MCF 10A (cell line): ENCODE data around the gene SEPHS1. TPM values are rescaled to one million over a fixed set of nuclear protein-coding genes. Genes with fewer than 3 reads are reported as not detected.

ENCODE experiments used
- BruUV-seq: library from RNA; stranded (reverse); fragments of 400-500 nt; replicated peaks from 2 replicates; lab custom pipeline; 2021; lab: Mats Ljungman, UMichigan
- CTCF ChIA-PET: fragments of 300-600 bp; sonication (Branson Sonifier 250); formaldehyde crosslinking; extraction: SDS; loops from one replicate; lab custom pipeline; 2021; ENCODE audit warnings: antibody characterized with exemption, inconsistent platforms; lab: Yijun Ruan, JAX
- POLR2A ChIA-PET: fragments of 300-600, 350-650 bp; sonication (Branson Sonifier 250); formaldehyde crosslinking; extraction: SDS; loops from one replicate; lab custom pipeline; 2020; ENCODE audit warnings: antibody characterized with exemption, inconsistent platforms; lab: Yijun Ruan, JAX
- DNase-seq: peaks from one replicate; pipeline ENCODE4 v3.0.0-alpha.2; 2018; ENCODE audit not compliant: unreplicated experiment
- H3K27ac Mint-ChIP-seq: one replicate; pipeline ENCODE4 v1.8.0; 2022; ENCODE audit warnings: mild to moderate bottlenecking, low read depth, mixed read lengths; ENCODE audit not compliant: unreplicated experiment
- H3K27me3 Mint-ChIP-seq: one replicate; pipeline ENCODE4 v1.8.0; 2022; ENCODE audit warnings: mixed read lengths; ENCODE audit not compliant: insufficient read depth, unreplicated experiment
- H3K36me3 Mint-ChIP-seq: one replicate; pipeline ENCODE4 v1.8.0; 2022; ENCODE audit warnings: mild to moderate bottlenecking, moderate library complexity, mixed read lengths; ENCODE audit not compliant: insufficient read depth, unreplicated experiment
- H3K4me1 Mint-ChIP-seq: one replicate; pipeline ENCODE4 v1.8.0; 2022; ENCODE audit warnings: mixed read lengths; ENCODE audit not compliant: insufficient read depth, unreplicated experiment
- H3K4me3 Mint-ChIP-seq: one replicate; pipeline ENCODE4 v1.8.0; 2022; ENCODE audit warnings: mild to moderate bottlenecking, moderate library complexity, mixed read lengths; ENCODE audit not compliant: unreplicated experiment
- H3K9me3 Mint-ChIP-seq: one replicate; pipeline ENCODE4 v1.8.0; 2022; ENCODE audit warnings: mixed read lengths; ENCODE audit not compliant: unreplicated experiment
- intact Hi-C: fragments of 100-400 bp; cut with micrococcal nuclease; formaldehyde crosslinking; loops from 2 replicates; pipeline ENCODE4 v1.14.1; 2022
- total RNA-seq: library from RNA; stranded (reverse); gene quantifications from 2 replicates; pipeline ENCODE4 v1.2.3, GENCODE V29; 2022
- TF ChIP-seq, protein P1 (sequence below): fragments of 200-600 bp; IDR thresholded peaks from one replicate; pipeline ENCODE4 v1.8.0; 2022; ENCODE audit warnings: antibody characterized with exemption, mild to moderate bottlenecking; ENCODE audit not compliant: unreplicated experiment

Gene SEPHS1
- total RNA-seq, 1 experiment from 2014 or later = 60.8 TPM

DNA sequence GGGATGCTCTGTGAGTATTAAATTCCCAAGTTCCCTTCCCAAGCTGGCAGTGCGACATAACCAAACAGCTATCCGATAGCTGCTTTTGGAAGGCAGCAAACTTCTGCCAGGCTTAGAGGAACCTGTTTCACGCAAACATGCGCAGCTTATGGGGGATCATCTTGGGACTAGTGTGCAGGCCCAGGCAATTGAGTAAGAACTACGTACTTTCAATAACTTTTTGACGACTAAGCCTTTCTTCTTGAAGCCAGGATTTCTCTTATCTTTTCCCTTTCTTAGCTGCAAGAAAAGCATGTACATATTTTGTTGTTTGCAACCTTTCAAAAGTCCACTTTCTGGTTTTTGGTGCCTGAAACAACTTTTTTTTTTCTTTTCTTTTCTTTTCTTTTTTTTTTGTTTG, 28.7 kb upstream of the SEPHS1 start:
- H3K9me3 Mint-ChIP-seq = no peaks in the 10 kb centered on the region
- TF ChIP-seq, protein P1, sequence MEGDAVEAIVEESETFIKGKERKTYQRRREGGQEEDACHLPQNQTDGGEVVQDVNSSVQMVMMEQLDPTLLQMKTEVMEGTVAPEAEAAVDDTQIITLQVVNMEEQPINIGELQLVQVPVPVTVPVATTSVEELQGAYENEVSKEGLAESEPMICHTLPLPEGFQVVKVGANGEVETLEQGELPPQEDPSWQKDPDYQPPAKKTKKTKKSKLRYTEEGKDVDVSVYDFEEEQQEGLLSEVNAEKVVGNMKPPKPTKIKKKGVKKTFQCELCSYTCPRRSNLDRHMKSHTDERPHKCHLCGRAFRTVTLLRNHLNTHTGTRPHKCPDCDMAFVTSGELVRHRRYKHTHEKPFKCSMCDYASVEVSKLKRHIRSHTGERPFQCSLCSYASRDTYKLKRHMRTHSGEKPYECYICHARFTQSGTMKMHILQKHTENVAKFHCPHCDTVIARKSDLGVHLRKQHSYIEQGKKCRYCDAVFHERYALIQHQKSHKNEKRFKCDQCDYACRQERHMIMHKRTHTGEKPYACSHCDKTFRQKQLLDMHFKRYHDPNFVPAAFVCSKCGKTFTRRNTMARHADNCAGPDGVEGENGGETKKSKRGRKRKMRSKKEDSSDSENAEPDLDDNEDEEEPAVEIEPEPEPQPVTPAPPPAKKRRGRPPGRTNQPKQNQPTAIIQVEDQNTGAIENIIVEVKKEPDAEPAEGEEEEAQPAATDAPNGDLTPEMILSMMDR = no peak
- BruUV-seq = no TSS peak
- H3K36me3 Mint-ChIP-seq = no peaks in the 10 kb centered on the region
- H3K4me1 Mint-ChIP-seq = no peaks in the 10 kb centered on the region
- POLR2A ChIA-PET = no interaction called here
- no peaks in the 10 kb centered on the region for H3K27me3 Mint-ChIP-seq
- intact Hi-C loops = no loop called here
- H3K27ac Mint-ChIP-seq = no peak overlapping the region
- no peak for DNase-seq
- no peak overlapping the region for H3K4me3 Mint-ChIP-seq
- CTCF ChIA-PET = interaction anchor here (0.6 to 6.6 kb wide), 8 partner anchors 7 to 794 kb away, joined by 3 to 91 read pairs (median 4); partner anchors contain the start of gene PRPF18

DNA sequence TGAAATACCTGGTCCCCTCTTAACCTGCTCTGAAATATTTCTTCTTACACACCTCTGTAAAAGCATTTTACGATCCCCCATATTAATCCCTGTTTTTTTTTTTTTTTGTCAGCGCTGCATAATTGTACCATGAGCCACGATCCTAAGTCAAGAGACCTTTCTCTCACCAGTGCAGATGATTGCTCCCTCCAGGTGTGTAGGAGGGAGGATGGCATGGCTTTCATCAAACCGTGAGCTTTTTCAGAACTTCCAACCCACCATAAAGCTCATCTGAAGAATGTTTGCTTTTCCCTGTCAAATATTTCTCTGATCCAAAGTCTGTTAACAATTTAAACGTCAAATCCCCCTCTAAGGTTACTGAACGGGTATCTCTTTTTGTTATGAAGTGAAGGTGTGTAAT, 28.2 kb upstream of the SEPHS1 start:
- ChIA-PET POLR2A (no interaction called here), CTCF (interaction anchor here (0.6 to 6.6 kb wide), 10 partner anchors 8 to 1386 kb away, joined by 3 to 91 read pairs (median 4); partner anchors contain the start of gene PRPF18)
- TF ChIP-seq, protein P1 = no peak
- Mint-ChIP-seq H3K4me1 (no peaks in the 10 kb centered on the region), H3K27ac (no peak overlapping the region), H3K36me3 (no peaks in the 10 kb centered on the region), H3K4me3 (no peak overlapping the region), H3K27me3 (no peaks in the 10 kb centered on the region), H3K9me3 (no peaks in the 10 kb centered on the region)
- intact Hi-C loops = no loop called here
- no TSS peak for BruUV-seq
- DNase-seq = no peak

DNA sequence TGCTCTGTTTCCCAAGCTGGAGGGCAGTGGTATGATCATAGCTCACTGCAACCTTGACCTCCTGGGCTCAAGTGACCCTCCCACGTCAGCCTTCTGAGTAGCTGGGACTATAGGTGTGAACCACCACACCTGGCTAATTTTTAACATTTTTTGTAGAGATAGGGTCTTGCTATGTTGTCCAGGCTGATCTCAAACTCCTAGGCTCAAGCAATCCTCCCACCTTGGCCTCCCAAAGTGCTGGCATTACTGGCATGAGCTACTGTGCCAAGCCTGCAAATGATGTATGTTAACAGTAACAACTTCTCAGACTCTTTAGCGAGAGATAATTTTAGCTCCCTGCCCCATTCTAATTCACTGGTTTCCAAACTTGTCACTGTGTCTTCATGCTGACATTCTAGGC, 27.7 kb upstream of the SEPHS1 start:
- H3K27ac Mint-ChIP-seq = no peak overlapping the region
- TF ChIP-seq, protein P1 = no peak
- DNase-seq = no peak
- no peaks in the 10 kb centered on the region for H3K9me3 Mint-ChIP-seq
- no peak overlapping the region for H3K4me3 Mint-ChIP-seq
- intact Hi-C loops = no loop called here
- ChIA-PET POLR2A (interaction anchor here (0.8 to 1.6 kb wide), 2 partner anchors 57 to 64 kb away, joined by 3 to 4 read pairs; no protein-coding TSS in a partner anchor), CTCF (interaction anchor here (0.5 to 6.6 kb wide), 9 partner anchors 8 to 1386 kb away, joined by 3 to 91 read pairs (median 3); partner anchors contain the start of gene PRPF18)
- H3K27me3 Mint-ChIP-seq = no peaks in the 10 kb centered on the region
- BruUV-seq = no TSS peak
- H3K36me3 Mint-ChIP-seq = no peaks in the 10 kb centered on the region
- no peaks in the 10 kb centered on the region for H3K4me1 Mint-ChIP-seq

DNA sequence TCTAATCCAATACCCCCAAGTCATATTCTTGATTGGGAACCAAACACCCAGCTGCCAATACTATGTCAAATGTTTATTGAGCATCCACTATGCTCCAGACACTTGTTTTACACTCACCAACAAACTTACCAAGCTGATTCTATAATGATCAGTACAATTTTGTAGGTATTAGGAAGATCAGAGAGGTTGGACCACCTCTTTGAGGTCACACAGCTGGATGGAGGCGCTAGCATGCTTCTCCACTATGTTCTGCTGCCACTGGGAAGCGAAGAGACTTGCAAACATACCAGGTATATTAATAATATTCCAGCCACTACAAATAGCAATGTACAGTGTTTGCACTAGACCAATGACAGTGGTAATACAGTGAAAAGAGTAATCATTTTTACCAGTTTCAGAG, 25.6 kb upstream of the SEPHS1 start:
- H3K4me1 Mint-ChIP-seq = no peaks in the 10 kb centered on the region
- BruUV-seq = no TSS peak
- H3K27me3 Mint-ChIP-seq = no peaks in the 10 kb centered on the region
- no peaks in the 10 kb centered on the region for H3K9me3 Mint-ChIP-seq
- no peaks in the 10 kb centered on the region for H3K36me3 Mint-ChIP-seq
- intact Hi-C loops = loop anchor here (2.0 to 5.0 kb wide), 3 partner anchors 163 to 405 kb away; no protein-coding TSS in a partner anchor
- no peak overlapping the region for H3K4me3 Mint-ChIP-seq
- CTCF ChIA-PET = interaction anchor here (0.7 to 6.6 kb wide), 11 partner anchors 10 to 281 kb away, joined by 3 to 91 read pairs (median 15); partner anchors contain the start of gene PRPF18
- H3K27ac Mint-ChIP-seq = no peak overlapping the region
- POLR2A ChIA-PET = interaction anchor here (2.5 kb wide), 1 partner anchor 10 kb away, joined by 15 read pairs; no protein-coding TSS in a partner anchor
- no peak for DNase-seq
- TF ChIP-seq, protein P1 = no peak
